Measurements from ENCODE around the gene CDKN2B. TPM values are rescaled to one million over a fixed set of nuclear protein-coding genes. Genes with fewer than 3 reads are reported as not detected.

The CDKN2B gene
- total RNA-seq, 1 experiment from 2014 or later = 0.05 TPM

- no peaks in the 10 kb centered on the region for H3K27me3 ChIP-seq (ENCODE audit: control insufficient read depth, insufficient read depth, low read length)
- POLR2A ChIA-PET = no interaction called here
- no TSS peak for BruUV-seq (replicated peaks)
Measured at GRCh38 chr9:21976334-21976875, 32.7 kb downstream of the CDKN2B start.

GRCh38 chr9:21974722-21975409, 34.2 kb downstream of the CDKN2B start:
- Histone ChIP-seq H3K4me3 (ENCODE audit: low read depth in 2 of 2, low read length in 2 of 2) (peak overlapping the region in 1 of 2 experiments; percentile 18; a peak in 1 of 4 replicates), H3K27ac (ENCODE audit: low read length) (no peak overlapping the region), H3K27me3 (ENCODE audit: control insufficient read depth, insufficient read depth, low read length) (no peaks in the 10 kb centered on the region), H3K36me3 (ENCODE audit: control insufficient read depth, insufficient read depth, low read length) (no peaks in the 10 kb centered on the region), H3K4me1 (ENCODE audit: control insufficient read depth, insufficient read depth, low read length) (no peaks in the 10 kb centered on the region), H3K9me3 (ENCODE audit: control insufficient read depth, insufficient read depth, low read depth, low read length) (no peaks in the 10 kb centered on the region)
- in situ Hi-C loops (cut with HindIII; ENCODE audit: low pct_unique_long_range_greater_than_20kb, low sequenced_read_pairs) = no loop called here
- DNase-seq (ENCODE audit: low read depth, low spot score) = no peak
- intact Hi-C loops (cut with micrococcal nuclease; ENCODE audit: unreplicated experiment) = no loop called here
- ATAC-seq = no peak
- CTCF ChIA-PET = no interaction called here
- POLR2A ChIA-PET = no interaction called here
- no peak for TF ChIP-seq REST (IDR thresholded peaks at IDR 0.05; ENCODE audit: insufficient read depth in 1 of 2, low read depth in 2 of 2, low read length in 1 of 2)
- no peak for TF ChIP-seq POLR2AphosphoS5 (IDR thresholded peaks at IDR 0.05; ENCODE audit: low read depth, low read length)
- no peak for TF ChIP-seq CTCF (IDR thresholded peaks at IDR 0.05)
- TF ChIP-seq SIN3A (IDR thresholded peaks at IDR 0.05; ENCODE audit: borderline replicate concordance, insufficient read depth, low read depth, low read length) = no peak
- TF ChIP-seq TCF7L2 (IDR thresholded peaks at IDR 0.05; ENCODE audit: low read depth, low read length) = no peak
- no TSS peak for BruUV-seq (replicated peaks)

More at GRCh38 chr9:21976334-21976875, 32.7 kb downstream of the CDKN2B start:
- Histone ChIP-seq H3K27ac (ENCODE audit: low read length) (no peak overlapping the region), H3K4me3 (ENCODE audit: low read depth in 2 of 2, low read length in 2 of 2) (no peak overlapping the region), H3K9me3 (ENCODE audit: control insufficient read depth, insufficient read depth, low read depth, low read length) (no peaks in the 10 kb centered on the region), H3K4me1 (ENCODE audit: control insufficient read depth, insufficient read depth, low read length) (no peaks in the 10 kb centered on the region), H3K36me3 (ENCODE audit: control insufficient read depth, insufficient read depth, low read length) (no peaks in the 10 kb centered on the region)
- TF ChIP-seq REST (IDR thresholded peaks at IDR 0.05; ENCODE audit: insufficient read depth in 1 of 2, low read depth in 2 of 2, low read length in 1 of 2) (no peak), SIN3A (IDR thresholded peaks at IDR 0.05; ENCODE audit: borderline replicate concordance, insufficient read depth, low read depth, low read length) (no peak), TCF7L2 (IDR thresholded peaks at IDR 0.05; ENCODE audit: low read depth, low read length) (no peak), CTCF (IDR thresholded peaks at IDR 0.05) (no peak), POLR2AphosphoS5 (IDR thresholded peaks at IDR 0.05; ENCODE audit: low read depth, low read length) (no peak)
- CTCF ChIA-PET = no interaction called here
- no peak for DNase-seq (ENCODE audit: low read depth, low spot score)
- ATAC-seq = no peak
- in situ Hi-C loops (cut with HindIII; ENCODE audit: low pct_unique_long_range_greater_than_20kb, low sequenced_read_pairs) = no loop called here
- intact Hi-C loops (cut with micrococcal nuclease; ENCODE audit: unreplicated experiment) = no loop called here
